CD14-positive monocyte (primary cell): ENCODE data around the gene NKAIN4. TPM values are rescaled to one million over a fixed set of nuclear protein-coding genes. Genes with fewer than 3 reads are reported as not detected.

ENCODE experiments used
- DNase-seq, 3 donors: peaks; one replicate each; pipeline ENCODE4 v3.0.0-alpha.2; 2011 to 2022
- H2AFZ ChIP-seq: 2 replicates; pipeline ENCODE4 v1.6.0; 2012; ENCODE audit warnings: mild to moderate bottlenecking, low read depth, low read length, inconsistent platforms; ENCODE audit not compliant: insufficient read depth, poor library complexity, severe bottlenecking
- H3K27ac ChIP-seq, 2 donors: 1 replicate in 1 of 2; 2 replicates in 1 of 2; pipeline ENCODE4 v1.5.1; 2012 to 2013; ENCODE audit warnings: low read length in 2 of 2, control low read depth in 1 of 2, inconsistent platforms in 1 of 2, low read depth in 1 of 2, mild to moderate bottlenecking in 1 of 2
- H3K27me3 ChIP-seq, 2 donors: one replicate each; pipeline versions ENCODE4 v1.6.0 to v1.6.1; 2011 to 2013; ENCODE audit warnings: low read length in 2 of 2; ENCODE audit not compliant: control insufficient read depth in 2 of 2, insufficient read depth in 2 of 2
- H3K36me3 ChIP-seq, 2 donors: replicated peaks in 1 of 2; 1 replicate in 1 of 2; 2 replicates in 1 of 2; pipeline versions ENCODE4 v1.5.1 to v1.6.1; 2012 to 2013; ENCODE audit warnings: low read length in 2 of 2, control low read depth in 1 of 2, inconsistent platforms in 1 of 2, mild to moderate bottlenecking in 1 of 2; ENCODE audit not compliant: insufficient read depth in 2 of 2, control insufficient read depth in 1 of 2
- H3K4me1 ChIP-seq, 2 donors: 1 replicate in 1 of 2; 2 replicates in 1 of 2; pipeline versions ENCODE4 v1.5.1 to v1.6.1; 2012 to 2013; ENCODE audit warnings: low read length in 2 of 2, control low read depth in 1 of 2, inconsistent platforms in 1 of 2, mild to moderate bottlenecking in 1 of 2, moderate library complexity in 1 of 2; ENCODE audit not compliant: insufficient read depth in 2 of 2, control insufficient read depth in 1 of 2
- H3K4me2 ChIP-seq: replicated peaks from 2 replicates; pipeline ENCODE3; 2012; ENCODE audit warnings: low read length, moderate library complexity, mild to moderate bottlenecking; ENCODE audit not compliant: poor library complexity, severe bottlenecking; ENCODE audit errors: extremely low read depth
- H3K4me3 ChIP-seq, 3 experiments: fragments of 200-600 bp in 1 of 3; sonication (generic) in 1 of 3; replicated peaks in 1 of 3; 1 replicate in 2 of 3; 2 replicates in 1 of 3; pipeline ENCODE4 v1.5.1; 2011 to 2013; ENCODE audit warnings: low read length in 3 of 3, mild to moderate bottlenecking in 3 of 3, control low read depth in 2 of 3, low read depth in 2 of 3, inconsistent platforms in 1 of 3, moderate library complexity in 1 of 3
- H3K79me2 ChIP-seq: 2 replicates; pipeline ENCODE4 v1.6.0; 2012; ENCODE audit warnings: mild to moderate bottlenecking, control low read depth, inconsistent platforms, low read length, moderate library complexity; ENCODE audit not compliant: insufficient read depth
- H3K9ac ChIP-seq: 2 replicates; pipeline ENCODE4 v1.6.0; 2017; ENCODE audit warnings: low read length, mild to moderate bottlenecking; ENCODE audit not compliant: insufficient read depth, poor library complexity, severe bottlenecking
- H3K9me3 ChIP-seq, 2 donors: replicated peaks in 1 of 2; 1 replicate in 1 of 2; 2 replicates in 1 of 2; pipeline versions ENCODE4 v1.5.1 to v1.6.1; 2012 to 2013; ENCODE audit warnings: low read length in 2 of 2, control low read depth in 1 of 2; ENCODE audit not compliant: control insufficient read depth in 1 of 2, insufficient read depth in 1 of 2
- H4K20me1 ChIP-seq: 2 replicates; pipeline ENCODE4 v1.6.0; 2012; ENCODE audit warnings: mild to moderate bottlenecking, low read length, control low read depth, moderate library complexity; ENCODE audit not compliant: insufficient read depth
- H3K27ac Mint-ChIP-seq, 7 donors: one replicate each; pipeline ENCODE4 v1.8.0; 2020; ENCODE audit warnings: mild to moderate bottlenecking in 7 of 7, mixed read lengths in 7 of 7, moderate library complexity in 6 of 7, inconsistent platforms in 2 of 7
- H3K27me3 Mint-ChIP-seq, 3 donors: one replicate each; pipeline ENCODE4 v1.8.0; 2021 to 2022; ENCODE audit warnings: low read depth in 3 of 3, mild to moderate bottlenecking in 3 of 3, mixed read lengths in 3 of 3, moderate library complexity in 3 of 3, inconsistent platforms in 1 of 3
- H3K36me3 Mint-ChIP-seq, 2 donors: one replicate each; pipeline ENCODE4 v1.8.0; 2020; ENCODE audit warnings: mixed read lengths in 2 of 2, inconsistent platforms in 1 of 2, mild to moderate bottlenecking in 1 of 2
- H3K4me1 Mint-ChIP-seq: one replicate; pipeline ENCODE4 v1.8.0; 2020; ENCODE audit warnings: mild to moderate bottlenecking, mixed read lengths
- H3K4me3 Mint-ChIP-seq, 2 donors: one replicate each; pipeline ENCODE4 v1.8.0; 2020; ENCODE audit warnings: mild to moderate bottlenecking in 2 of 2, mixed read lengths in 2 of 2, moderate library complexity in 1 of 2
- H3K9me3 Mint-ChIP-seq, 7 donors: one replicate each; pipeline ENCODE4 v1.8.0; 2020 to 2022; ENCODE audit warnings: mixed read lengths in 7 of 7, mild to moderate bottlenecking in 6 of 7, moderate library complexity in 6 of 7, inconsistent platforms in 2 of 7
- CTCF ChIP-seq: fragments of 200-600 bp; IDR thresholded peaks from one replicate; pipeline ENCODE4 v1.8.0; 2022; ENCODE audit warnings: antibody characterized with exemption, mild to moderate bottlenecking
- WGBS: methylation state at CpG from one replicate; pipeline ENCODE4 v1.1.5; 2013; ENCODE audit warnings: missing lambda C conversion rate; ENCODE audit not compliant: insufficient coverage; 5-methylcytosine and 5-hydroxymethylcytosine counted together
- intact Hi-C, 2 donors: fragments of 100-400 bp; cut with micrococcal nuclease; formaldehyde crosslinking; loops; one replicate each; pipeline versions ENCODE4 v1.15.0 to v1.15.1; 2023
- polyA plus RNA-seq, 3 donors: library from polyadenylated mRNA; depleted of rRNA in 1 of 3; unstranded in 2 of 3; stranded (reverse) in 1 of 3; fragments of 300-500 nt in 2 of 3; fragments of >200 nt in 1 of 3; fragmentation: Illumina TruSeq in 2 of 3; gene quantifications; 1 replicate in 2 of 3; 2 replicates in 1 of 3; pipeline ENCODE4 v1.2.3, GENCODE V29; 2012 to 2021

NKAIN4 gene
- polyA plus RNA-seq, 3 donors = not detected

GRCh38 chr20:63280371-63280770, 26.1 kb upstream of the NKAIN4 start:
- 93% methylated on average over 6 of the region's 6 CpGs for WGBS
- Histone ChIP-seq H4K20me1 (peaks cover 52% of the 10 kb centered on the region), H3K4me1 (no peaks in the 10 kb centered on the region), H3K4me3 (no peak overlapping the region), H2AFZ (no peak overlapping the region), H3K9me3 (no peaks in the 10 kb centered on the region), H3K4me2 (no peak overlapping the region), H3K27me3 (no peaks in the 10 kb centered on the region), H3K79me2 (peaks cover 20% of the 10 kb centered on the region), H3K9ac (no peak overlapping the region), H3K36me3 (peaks cover 78 to 99% of the 10 kb centered on the region in 2 donors), H3K27ac (no peak overlapping the region)
- Mint-ChIP-seq H3K27ac (peak overlapping the region in 1 of 7 donors; percentile 50), H3K36me3 (peaks cover 52 to 91% of the 10 kb centered on the region in 2 donors), H3K4me3 (no peak overlapping the region), H3K4me1 (peaks cover 6% of the 10 kb centered on the region), H3K9me3 (no peaks in the 10 kb centered on the region), H3K27me3 (peaks cover 0 to 2% (median 0%) of the 10 kb centered on the region in 3 donors)
- no peak for TF ChIP-seq CTCF
- intact Hi-C loops = no loop called here
- DNase-seq = no peak

- no peak overlapping the region for H3K4me2 ChIP-seq
- H3K27me3 Mint-ChIP-seq = peaks cover 0 to 2% (median 0%) of the 10 kb centered on the region in 3 donors
- H2AFZ ChIP-seq = no peak overlapping the region
- no peak for TF ChIP-seq CTCF
- intact Hi-C loops = loop anchor here in 1 of 2 donors (10.0 kb wide), 1 partner anchor 625 kb away; no protein-coding TSS in a partner anchor
- no peaks in the 10 kb centered on the region for H3K4me1 ChIP-seq
- peaks cover 51 to 91% of the 10 kb centered on the region in 2 donors for H3K36me3 Mint-ChIP-seq
- H3K27me3 ChIP-seq = no peaks in the 10 kb centered on the region
- peaks cover 56% of the 10 kb centered on the region for H4K20me1 ChIP-seq
- H3K36me3 ChIP-seq = peaks cover 74 to 94% of the 10 kb centered on the region in 2 donors
- no peak overlapping the region for H3K4me3 Mint-ChIP-seq
- WGBS = 97% methylated on average over 12 of the region's 15 CpGs
- H3K9ac ChIP-seq = no peak overlapping the region
- H3K4me3 ChIP-seq = no peak overlapping the region
- no peak overlapping the region for H3K27ac ChIP-seq
- peaks cover 10% of the 10 kb centered on the region for H3K4me1 Mint-ChIP-seq
- H3K9me3 ChIP-seq = no peaks in the 10 kb centered on the region
- no peaks in the 10 kb centered on the region for H3K9me3 Mint-ChIP-seq
- DNase-seq = no peak
- H3K27ac Mint-ChIP-seq = no peak overlapping the region
- H3K79me2 ChIP-seq = peaks cover 24% of the 10 kb centered on the region
These were observed 25.7 kb upstream of the NKAIN4 start for GRCh38 chr20:63279931-63280330.
